GM23248 (cell line): ENCODE data around the gene PRRG1. TPM values are rescaled to one million over a fixed set of nuclear protein-coding genes. Genes with fewer than 3 reads are reported as not detected.
A peak's percentile ranks its signal among the peaks of the same experiment; 100 is the strongest.
"Not testable (repeated sequence)": the region's sequence is repeated elsewhere in the genome, so short reads cannot be mapped to it uniquely, and the experiment has no call there.

Experiments
- DNase-seq: peaks from one replicate; pipeline ENCODE4 v3.0.0-alpha.2; 2015
- H2AFZ ChIP-seq: fragments of 200-600 bp; sonication (generic); 2 replicates; pipeline ENCODE4 v1.6.1; 2016; ENCODE audit warnings: antibody characterized with exemption
- H3F3A ChIP-seq: fragments of 200-600 bp; sonication (generic); 2 replicates; pipeline ENCODE4 v1.6.1; 2016; ENCODE audit warnings: mild to moderate bottlenecking, antibody characterized with exemption, mixed run types; ENCODE audit not compliant: insufficient read depth
- H3K27ac ChIP-seq: fragments of 200-600 bp; sonication (generic); 2 replicates; pipeline ENCODE4 v1.5.1; 2016; ENCODE audit warnings: mild to moderate bottlenecking
- H3K27me3 ChIP-seq: fragments of 200-600 bp; sonication (generic); replicated peaks from 2 replicates; pipeline ENCODE4 v1.6.1; 2016; ENCODE audit warnings: mild to moderate bottlenecking; ENCODE audit not compliant: insufficient read depth
- H3K36me3 ChIP-seq: fragments of 200-600 bp; sonication (generic); 2 replicates; pipeline ENCODE4 v1.6.1; 2016; ENCODE audit warnings: low read depth, mild to moderate bottlenecking
- H3K4me1 ChIP-seq: fragments of 200-600 bp; sonication (generic); 2 replicates; pipeline ENCODE4 v1.6.1; 2016; ENCODE audit warnings: mild to moderate bottlenecking; ENCODE audit not compliant: insufficient read depth
- H3K4me2 ChIP-seq: fragments of 200-600 bp; sonication (generic); one replicate; pipeline ENCODE4 v1.6.1; 2016; ENCODE audit warnings: mild to moderate bottlenecking; ENCODE audit not compliant: unreplicated experiment
- H3K4me3 ChIP-seq: fragments of 200-600 bp; sonication (generic); 2 replicates; pipeline ENCODE4 v1.5.1; 2016; ENCODE audit warnings: mild to moderate bottlenecking
- H3K79me2 ChIP-seq: fragments of 200-600 bp; sonication (generic); 2 replicates; pipeline ENCODE4 v1.6.1; 2016; ENCODE audit warnings: mild to moderate bottlenecking; ENCODE audit not compliant: insufficient read depth
- H3K9ac ChIP-seq: fragments of 200-600 bp; sonication (generic); 2 replicates; pipeline ENCODE4 v1.6.1; 2016; ENCODE audit warnings: mild to moderate bottlenecking
- H3K9me2 ChIP-seq: fragments of 200-600 bp; sonication (generic); 2 replicates; pipeline ENCODE4 v1.6.1; 2016; ENCODE audit warnings: mixed run types, mild to moderate bottlenecking, moderate library complexity; ENCODE audit not compliant: insufficient read depth
- H3K9me3 ChIP-seq: fragments of 200-600 bp; sonication (generic); one replicate; pipeline ENCODE4 v1.6.1; 2017; ENCODE audit warnings: low read depth
- H4K20me1 ChIP-seq: fragments of 200-600 bp; sonication (generic); 2 replicates; pipeline ENCODE4 v1.6.0; 2016; ENCODE audit not compliant: insufficient read depth
- EZH2 ChIP-seq: fragments of 200-600 bp; sonication (generic); IDR thresholded peaks from 2 replicates; pipeline ENCODE4 v1.6.1; 2018; ENCODE audit warnings: antibody characterized with exemption, mild to moderate bottlenecking; ENCODE audit not compliant: insufficient read depth, poor library complexity, severe bottlenecking
- EZH2phosphoT487 ChIP-seq: fragments of 200-600 bp; sonication (generic); IDR thresholded peaks from 2 replicates; pipeline ENCODE4 v1.6.1; 2018; ENCODE audit warnings: antibody characterized with exemption, moderate library complexity, mild to moderate bottlenecking, low read depth; ENCODE audit not compliant: insufficient read depth
- WGBS, 2 experiments: methylation state at CpG; one replicate each; pipeline ENCODE4 v1.1.6; 2015 to 2017; ENCODE audit warnings: low lambda C conversion rate in 2 of 2, low coverage in 1 of 2; ENCODE audit errors: missing lambda C conversion rate in 2 of 2; 5-methylcytosine and 5-hydroxymethylcytosine counted together
- in situ Hi-C: fragments of 300-500 bp; cut with MboI; formaldehyde crosslinking; loops from 2 replicates; pipeline ENCODE4 v1.15.0; 2020
- polyA plus RNA-seq: library from polyadenylated mRNA; unstranded; fragments of >200 nt; fragmentation: Nextera tagmentation; extraction: Ambion mirVana; gene quantifications from 2 replicates; pipeline ENCODE4 v1.2.1, GENCODE V29; 2016
- total RNA-seq: library from RNA; depleted of rRNA; stranded (reverse); fragments of >200 nt; shearing (Covaris generic); gene quantifications from 2 replicates; pipeline ENCODE4 v1.2.3, GENCODE V29; 2014

PRRG1 gene
- total and polyA plus RNA-seq, 2 experiments from 2014 or later = 7.3 to 11.7 TPM

- no peak overlapping the region for H2AFZ ChIP-seq
- peak; percentile 26 for DNase-seq
- peaks cover 12% of the 10 kb centered on the region for H3K4me1 ChIP-seq
- no peak overlapping the region for H3K27ac ChIP-seq
- H3F3A ChIP-seq = peaks cover 3% of the 10 kb centered on the region; the same call in 1 of the 2 replicates
- in situ Hi-C loops = no loop called here
- 0% methylated on average over 2 of the region's 2 CpGs for WGBS, 2 experiments
- no peaks in the 10 kb centered on the region for H4K20me1 ChIP-seq
- no peaks in the 10 kb centered on the region for H3K9me2 ChIP-seq
- H3K4me2 ChIP-seq = peak overlapping the region; percentile 57
- no peaks in the 10 kb centered on the region for H3K36me3 ChIP-seq
- no peak overlapping the region for H3K4me3 ChIP-seq
- H3K9ac ChIP-seq = no peak overlapping the region
- no peaks in the 10 kb centered on the region for H3K9me3 ChIP-seq
- H3K79me2 ChIP-seq = no peaks in the 10 kb centered on the region
- H3K27me3 ChIP-seq = no peaks in the 10 kb centered on the region
- TF ChIP-seq EZH2phosphoT487 (no peak), EZH2 (no peak)
These were observed 105.5 kb downstream of the PRRG1 start for GRCh38 chrX:37454537-37455285.

DNA sequence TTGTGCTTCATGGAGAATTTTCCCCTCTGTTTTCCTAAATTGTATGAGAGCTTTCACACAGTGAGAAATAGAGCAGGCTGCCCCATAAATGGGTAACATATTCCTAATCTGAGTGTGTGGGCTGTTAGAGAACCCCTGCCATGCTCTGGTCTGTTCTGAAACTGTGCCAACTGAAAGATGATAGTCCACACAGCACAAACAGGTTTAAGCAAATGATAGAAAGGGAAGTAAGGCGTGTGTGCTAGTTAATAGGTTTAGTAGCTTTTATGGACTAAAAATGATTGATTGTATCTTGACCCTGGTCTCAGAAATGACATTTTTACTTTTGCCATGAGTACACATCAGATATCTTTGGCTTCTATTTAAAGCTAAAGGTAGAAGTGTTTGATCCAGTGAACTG, 106.2 kb downstream of the PRRG1 start:
- no peak for TF ChIP-seq EZH2
- no peak for TF ChIP-seq EZH2phosphoT487
- H3K27me3 ChIP-seq = no peaks in the 10 kb centered on the region
- H3F3A ChIP-seq = peaks cover 3% of the 10 kb centered on the region; the same call in 1 of the 2 replicates
- no peak for DNase-seq
- no peaks in the 10 kb centered on the region for H3K9me3 ChIP-seq
- H3K27ac ChIP-seq = no peak overlapping the region
- no peaks in the 10 kb centered on the region for H3K36me3 ChIP-seq
- no peaks in the 10 kb centered on the region for H3K79me2 ChIP-seq
- H3K4me3 ChIP-seq = no peak overlapping the region
- H3K4me1 ChIP-seq = peaks cover 12% of the 10 kb centered on the region
- H3K9me2 ChIP-seq = no peaks in the 10 kb centered on the region
- 95 to 100% methylated on average over 1 of the region's 1 CpG for WGBS, 2 experiments
- no peak overlapping the region for H3K4me2 ChIP-seq
- in situ Hi-C loops = no loop called here
- no peak overlapping the region for H2AFZ ChIP-seq
- H3K9ac ChIP-seq = no peak overlapping the region
- no peaks in the 10 kb centered on the region for H4K20me1 ChIP-seq

DNA sequence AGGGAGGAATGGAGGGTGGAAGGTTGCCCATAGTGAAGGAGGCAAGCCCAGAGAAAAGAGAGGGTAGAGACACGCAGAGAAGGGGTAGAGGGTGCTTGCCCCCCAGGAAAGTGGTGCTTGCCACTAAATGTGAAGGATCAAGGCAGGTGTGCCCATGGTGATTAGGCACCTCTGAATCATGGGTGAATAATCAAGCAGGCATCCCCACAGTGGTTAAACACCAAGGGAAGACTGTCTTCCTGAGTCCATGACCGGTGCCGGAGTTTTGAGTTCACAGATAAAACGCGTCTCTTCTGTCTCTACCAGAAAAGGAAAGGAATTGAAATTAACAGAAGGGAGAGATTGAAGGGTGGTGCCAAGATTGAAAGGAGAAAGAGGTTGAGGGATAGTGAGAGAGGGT, 111.1 kb downstream of the PRRG1 start:
- H3K4me3 ChIP-seq, H2AFZ ChIP-seq, H3K9me2 ChIP-seq, H3K4me2 ChIP-seq, H3F3A ChIP-seq, H3K4me1 ChIP-seq, H3K79me2 ChIP-seq, H3K9ac ChIP-seq, H4K20me1 ChIP-seq, H3K27me3 ChIP-seq, H3K9me3 ChIP-seq, in situ Hi-C loops, H3K36me3 ChIP-seq, H3K27ac ChIP-seq: not testable (repeated sequence)
- DNase-seq = peak; percentile 0
- 87 to 91% methylated on average over 5 of the region's 5 CpGs for WGBS, 2 experiments

DNA sequence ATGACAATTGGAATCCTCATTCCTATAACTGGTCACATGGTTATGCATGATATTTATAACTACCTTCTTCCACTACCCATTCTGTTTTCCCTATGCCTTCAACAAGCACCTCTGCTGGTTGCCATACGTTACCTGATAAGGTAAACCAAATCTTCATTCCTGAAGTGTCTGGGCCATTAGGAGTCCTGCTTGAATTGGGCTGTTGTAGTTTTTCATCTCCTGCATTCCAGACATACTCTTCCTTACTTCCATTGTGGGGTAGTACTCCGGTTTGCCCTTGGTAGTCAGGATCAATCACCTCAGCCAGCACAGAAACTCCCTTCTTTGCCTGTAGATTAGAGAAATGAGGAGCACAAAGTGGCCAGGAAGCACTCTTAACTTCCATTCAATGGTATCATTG, 113.2 kb downstream of the PRRG1 start:
- Histone ChIP-seq H3K4me1 (no peaks in the 10 kb centered on the region), H3K9ac (no peak overlapping the region), H3K4me2 (no peak overlapping the region), H3F3A (no peaks in the 10 kb centered on the region), H3K9me2 (no peaks in the 10 kb centered on the region), H3K27ac (no peak overlapping the region), H3K36me3 (no peaks in the 10 kb centered on the region), H3K4me3 (no peak overlapping the region), H3K27me3 (no peaks in the 10 kb centered on the region), H4K20me1 (no peaks in the 10 kb centered on the region), H2AFZ (no peak overlapping the region), H3K79me2 (no peaks in the 10 kb centered on the region), H3K9me3 (no peaks in the 10 kb centered on the region)
- in situ Hi-C loops = no loop called here
- WGBS, 2 experiments = 94% methylated on average over 2 of the region's 2 CpGs
- DNase-seq = no peak
- TF ChIP-seq EZH2phosphoT487 = no peak
- no peak for TF ChIP-seq EZH2
